A549 (cell line): ENCODE data around the gene TFCP2. TPM values are rescaled to one million over a fixed set of nuclear protein-coding genes. Genes with fewer than 3 reads are reported as not detected.

Experiments used
- ATAC-seq, 2 experiments: fragments of 200-7000 bp in 1 of 2; fragments of >200 bp in 1 of 2; cut with Nextera tagmentation in 1 of 2; cut with Tn5 transposase in 1 of 2; 3 replicates each; pipeline versions ENCODE4 v1.8.0 to v1.9.1; 2018 to 2020; ENCODE audit warnings: mild to moderate bottlenecking in 1 of 2, moderate library complexity in 1 of 2
- CTCF ChIA-PET: fragments of 300-600 bp; sonication (Branson Sonifier 250); formaldehyde crosslinking; extraction: SDS; loops from one replicate; lab custom pipeline; 2021; ENCODE audit warnings: antibody characterized with exemption, inconsistent platforms; lab: Yijun Ruan, JAX
- POLR2A ChIA-PET: fragments of 350-600 bp; formaldehyde crosslinking; extraction: SDS; loops from one replicate; lab custom pipeline; 2021; ENCODE audit warnings: antibody characterized with exemption, inconsistent platforms; lab: Yijun Ruan, JAX
- DNase-seq, 2 experiments: peaks; one replicate each; pipeline versions ENCODE4 v3.0.0 to v3.0.0-alpha.2; 2011 to 2016; ENCODE audit warnings: low read depth in 1 of 2, low spot score in 1 of 2
- FAIRE-seq: peaks from 2 replicates; lab custom pipeline; 2011; peaks lifted over from hg19 to GRCh38; lab: Jason Lieb, UNC
- H3K27ac ChIP-seq, 2 experiments: fragments of >200 bp; sonication (Bioruptor Twin); formaldehyde crosslinking; 3 replicates each; pipeline ENCODE4 v1.5.1; 2016 to 2017
- H3K4me1 ChIP-seq: fragments of >200 bp; sonication (Bioruptor Twin); formaldehyde crosslinking; 3 replicates; pipeline ENCODE4 v1.6.1; 2016
- H3K4me2 ChIP-seq: fragments of >200 bp; sonication (Bioruptor Twin); formaldehyde crosslinking; 3 replicates; pipeline ENCODE4 v1.6.1; 2016
- H3K4me3 ChIP-seq: fragments of >200 bp; sonication (Bioruptor Twin); formaldehyde crosslinking; 3 replicates; pipeline ENCODE4 v1.5.1; 2016
- H3K9me3 ChIP-seq: fragments of >200 bp; sonication (Bioruptor Twin); formaldehyde crosslinking; 3 replicates; pipeline ENCODE4 v1.6.1; 2016
- BHLHE40 ChIP-seq: IDR thresholded peaks from 2 replicates; pipeline ENCODE4 v1.6.1; 2012; ENCODE audit warnings: low read depth, low read length, inconsistent platforms
- CBX2 ChIP-seq: fragments of 200-600 bp; sonication (generic); IDR thresholded peaks from 2 replicates; pipeline ENCODE4 v1.6.1; 2016; ENCODE audit warnings: low read depth, mild to moderate bottlenecking, borderline replicate concordance
- CBX8 ChIP-seq: fragments of 200-600 bp; sonication (generic); IDR thresholded peaks from 2 replicates; pipeline ENCODE4 v1.6.1; 2016
- CHD4 ChIP-seq: fragments of 200-600 bp; sonication (generic); IDR thresholded peaks from 2 replicates; pipeline ENCODE4 v1.6.1; 2016; ENCODE audit warnings: antibody characterized with exemption, mild to moderate bottlenecking, borderline replicate concordance
- EHMT2 ChIP-seq: fragments of 200-600 bp; sonication (generic); IDR thresholded peaks from 2 replicates; pipeline ENCODE4 v1.6.1; 2016; ENCODE audit warnings: antibody characterized with exemption, low read depth, mild to moderate bottlenecking, moderate library complexity
- ESRRA ChIP-seq: fragments of 150-350 bp; IDR thresholded peaks from 2 replicates; pipeline ENCODE4 v1.6.1; 2014; ENCODE audit warnings: mild to moderate bottlenecking, low read length, borderline replicate concordance
- FOSL2 ChIP-seq, 2 experiments: fragments of 450-650 bp in 1 of 2; fragments of >200 bp in 1 of 2; sonication (Bioruptor Twin) in 1 of 2; formaldehyde crosslinking; IDR thresholded peaks; 2 replicates each; pipeline versions ENCODE4 v1.5.0 to v1.6.1; 2016 to 2020; ENCODE audit warnings: mild to moderate bottlenecking in 1 of 2, moderate library complexity in 1 of 2
- HEYL ChIP-seq: fragments of 250-450 bp; sonication (Bioruptor Pico); IDR thresholded peaks from 2 replicates; pipeline ENCODE4 v1.8.0; 2021; ENCODE audit warnings: mild to moderate bottlenecking, moderate library complexity
- MAFK ChIP-seq: fragments of 450-650 bp; IDR thresholded peaks from 2 replicates; pipeline ENCODE4 v1.6.1; 2014; ENCODE audit not compliant: partially characterized antibody
- NFE2L2 ChIP-seq: fragments of 150-350 bp; conservative IDR thresholded peaks from 2 replicates; pipeline ENCODE4 v1.6.1; 2014; ENCODE audit warnings: low read length
- NPAS2 ChIP-seq: fragments of 250-450 bp; sonication (Bioruptor Pico); IDR thresholded peaks from 2 replicates; pipeline ENCODE4 v1.8.0; 2022; ENCODE audit warnings: mild to moderate bottlenecking, moderate library complexity, borderline replicate concordance
- RARB ChIP-seq: fragments of 250-450 bp; sonication (Bioruptor Pico); IDR thresholded peaks from 2 replicates; pipeline ENCODE4 v1.8.0; 2021; ENCODE audit warnings: mild to moderate bottlenecking, moderate library complexity
- ZC3H11A ChIP-seq: fragments of 450-650 bp; IDR thresholded peaks from 2 replicates; pipeline ENCODE4 v1.6.1; 2014; ENCODE audit warnings: antibody characterized with exemption, mild to moderate bottlenecking
- ZFP36 ChIP-seq: fragments of 450-650 bp; IDR thresholded peaks from 2 replicates; pipeline ENCODE4 v1.6.1; 2014; ENCODE audit warnings: borderline replicate concordance; ENCODE audit not compliant: partially characterized antibody
- ZNF302 ChIP-seq: fragments of 250-450 bp; sonication (Bioruptor Pico); IDR thresholded peaks from 2 replicates; pipeline ENCODE4 v1.9.0; 2021; ENCODE audit warnings: inconsistent platforms, mild to moderate bottlenecking, moderate library complexity
- WGBS: methylation state at CpG from one replicate; pipeline ENCODE4 v1.1.6; 2017; ENCODE audit errors: missing lambda C conversion rate; 5-methylcytosine and 5-hydroxymethylcytosine counted together
- polyA plus RNA-seq, 4 experiments: library from polyadenylated mRNA; depleted of rRNA in 3 of 4; stranded (reverse); fragments of >200 nt; fragmentation: RNase III in 1 of 4; extraction: RNeasy Plus Mini Kit Qiagen cat#74134 plus additional on column Dnase treatment in 1 of 4; gene quantifications; 2 replicates in 3 of 4; 3 replicates in 1 of 4; pipeline ENCODE4 v1.2.3, GENCODE V29; 2011 to 2017
- TF ChIP-seq, protein P1 (sequence below): fragments of >200 bp; sonication (Bioruptor Twin); formaldehyde crosslinking; IDR thresholded peaks from 3 replicates; pipeline ENCODE4 v1.6.1; 2016
- TF ChIP-seq, protein P2 (sequence below): fragments of 450-650 bp; IDR thresholded peaks from 2 replicates; pipeline ENCODE4 v1.6.1; 2014; ENCODE audit warnings: antibody characterized with exemption
- TF ChIP-seq, protein P3 (sequence below): IDR thresholded peaks from 2 replicates; pipeline ENCODE4 v1.6.1; 2012
- TF ChIP-seq, protein P4 (sequence below): fragments of 250-450 bp; sonication (Bioruptor Pico); IDR thresholded peaks from 2 replicates; pipeline ENCODE4 v1.5.0; 2020; ENCODE audit warnings: low read depth, mild to moderate bottlenecking, moderate library complexity

TFCP2 gene
- polyA plus RNA-seq, 2 of the 4 experiments (the other 2 are of a cell fraction): 18.7 to 39.8 TPM

DNA sequence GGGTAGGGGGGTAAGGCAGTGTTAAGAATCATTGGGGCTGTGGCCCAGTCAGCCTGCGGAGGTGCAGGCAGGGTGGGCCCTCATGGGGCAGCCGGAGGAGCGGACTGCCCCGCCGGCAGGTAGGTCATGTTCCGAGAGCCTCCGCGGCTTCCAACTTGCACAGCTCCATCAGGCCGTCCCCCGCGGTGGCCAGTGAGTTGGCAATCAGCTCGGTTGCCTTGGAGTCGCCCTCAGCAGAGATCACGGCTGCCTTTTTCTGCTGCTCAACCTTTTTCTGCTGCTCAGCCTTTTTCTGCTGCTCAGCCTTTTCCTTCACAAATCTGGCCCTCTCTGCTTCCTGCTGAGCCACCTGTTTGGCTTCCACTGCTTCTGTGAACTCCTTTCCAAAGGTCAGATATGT is 48.4 kb downstream of the TFCP2 start:
- no peaks in the 10 kb centered on the region for H3K9me3 ChIP-seq
- POLR2A ChIA-PET: no interaction called here
- no peak for ATAC-seq

DNA sequence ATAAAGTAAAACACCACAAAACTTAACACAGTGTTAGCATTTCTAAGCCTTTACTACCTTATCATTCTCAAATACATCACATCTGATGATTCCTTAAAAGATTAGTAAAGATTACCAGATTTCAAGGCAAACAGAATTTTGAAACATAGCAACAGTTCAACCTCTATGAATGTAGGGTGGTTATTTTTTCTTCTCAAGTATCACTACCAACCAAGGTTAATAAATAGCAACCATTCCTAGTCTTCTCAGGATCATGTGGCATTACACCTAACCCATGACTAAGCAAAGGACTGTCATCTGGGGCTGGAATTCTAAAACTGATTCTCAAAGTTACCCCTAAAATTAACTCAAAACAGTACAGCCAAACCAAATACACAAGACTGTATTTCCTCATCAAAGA is 50.1 kb downstream of the TFCP2 start:
- DNase-seq (peak; percentile 18 to 33), FAIRE-seq (no peak), ATAC-seq (peak; percentile 50 to 62; a peak in 4 of 6 replicates)
- Histone ChIP-seq H3K27ac (no peak overlapping the region; a peak in 2 of 6 replicates), H3K4me3 (no peak overlapping the region), H3K4me2 (peak overlapping the region; percentile 27), H3K9me3 (no peaks in the 10 kb centered on the region), H3K4me1 (peaks cover 12% of the 10 kb centered on the region)
- ChIA-PET POLR2A (no interaction called here), CTCF (no interaction called here)
- TF ChIP-seq ZFP36 (no peak), CHD4 (no peak), ZC3H11A (no peak), BHLHE40 (no peak)
- TF ChIP-seq, protein P1, sequence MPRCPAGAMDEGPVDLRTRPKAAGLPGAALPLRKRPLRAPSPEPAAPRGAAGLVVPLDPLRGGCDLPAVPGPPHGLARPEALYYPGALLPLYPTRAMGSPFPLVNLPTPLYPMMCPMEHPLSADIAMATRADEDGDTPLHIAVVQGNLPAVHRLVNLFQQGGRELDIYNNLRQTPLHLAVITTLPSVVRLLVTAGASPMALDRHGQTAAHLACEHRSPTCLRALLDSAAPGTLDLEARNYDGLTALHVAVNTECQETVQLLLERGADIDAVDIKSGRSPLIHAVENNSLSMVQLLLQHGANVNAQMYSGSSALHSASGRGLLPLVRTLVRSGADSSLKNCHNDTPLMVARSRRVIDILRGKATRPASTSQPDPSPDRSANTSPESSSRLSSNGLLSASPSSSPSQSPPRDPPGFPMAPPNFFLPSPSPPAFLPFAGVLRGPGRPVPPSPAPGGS: no peak
- TF ChIP-seq, protein P2, sequence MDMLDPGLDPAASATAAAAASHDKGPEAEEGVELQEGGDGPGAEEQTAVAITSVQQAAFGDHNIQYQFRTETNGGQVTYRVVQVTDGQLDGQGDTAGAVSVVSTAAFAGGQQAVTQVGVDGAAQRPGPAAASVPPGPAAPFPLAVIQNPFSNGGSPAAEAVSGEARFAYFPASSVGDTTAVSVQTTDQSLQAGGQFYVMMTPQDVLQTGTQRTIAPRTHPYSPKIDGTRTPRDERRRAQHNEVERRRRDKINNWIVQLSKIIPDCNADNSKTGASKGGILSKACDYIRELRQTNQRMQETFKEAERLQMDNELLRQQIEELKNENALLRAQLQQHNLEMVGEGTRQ: no peak
- TF ChIP-seq, protein P3, sequence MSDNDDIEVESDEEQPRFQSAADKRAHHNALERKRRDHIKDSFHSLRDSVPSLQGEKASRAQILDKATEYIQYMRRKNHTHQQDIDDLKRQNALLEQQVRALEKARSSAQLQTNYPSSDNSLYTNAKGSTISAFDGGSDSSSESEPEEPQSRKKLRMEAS: no peak

More for the DNA sequence above, 48.4 kb downstream of the TFCP2 start:
- no peak for TF ChIP-seq HEYL (CRISPR knock-in tag)
- TF ChIP-seq CBX2: no peak
- TF ChIP-seq, protein P4, sequence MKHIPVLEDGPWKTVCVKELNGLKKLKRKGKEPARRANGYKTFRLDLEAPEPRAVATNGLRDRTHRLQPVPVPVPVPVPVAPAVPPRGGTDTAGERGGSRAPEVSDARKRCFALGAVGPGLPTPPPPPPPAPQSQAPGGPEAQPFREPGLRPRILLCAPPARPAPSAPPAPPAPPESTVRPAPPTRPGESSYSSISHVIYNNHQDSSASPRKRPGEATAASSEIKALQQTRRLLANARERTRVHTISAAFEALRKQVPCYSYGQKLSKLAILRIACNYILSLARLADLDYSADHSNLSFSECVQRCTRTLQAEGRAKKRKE (CRISPR knock-in tag): no peak
- TF ChIP-seq CHD4: no peak
- no peak for TF ChIP-seq EHMT2
- TF ChIP-seq RARB: no peak
- no peak for TF ChIP-seq NFE2L2
- no peak for TF ChIP-seq MAFK
- TF ChIP-seq, all 56 proteins: peak for 0
- FAIRE-seq (no peak), DNase-seq (no peak)
- Histone ChIP-seq H3K4me3 (no peak overlapping the region), H3K27ac (no peak overlapping the region), H3K4me1 (peaks cover 12% of the 10 kb centered on the region), H3K4me2 (no peak overlapping the region)
- CTCF ChIA-PET: interaction anchor here (0.7 to 0.9 kb wide), 2 partner anchors 12 to 30 kb away, joined by 3 read pairs; no protein-coding TSS in a partner anchor
- WGBS: 97% methylated on average over 14 of the region's 14 CpGs

DNA sequence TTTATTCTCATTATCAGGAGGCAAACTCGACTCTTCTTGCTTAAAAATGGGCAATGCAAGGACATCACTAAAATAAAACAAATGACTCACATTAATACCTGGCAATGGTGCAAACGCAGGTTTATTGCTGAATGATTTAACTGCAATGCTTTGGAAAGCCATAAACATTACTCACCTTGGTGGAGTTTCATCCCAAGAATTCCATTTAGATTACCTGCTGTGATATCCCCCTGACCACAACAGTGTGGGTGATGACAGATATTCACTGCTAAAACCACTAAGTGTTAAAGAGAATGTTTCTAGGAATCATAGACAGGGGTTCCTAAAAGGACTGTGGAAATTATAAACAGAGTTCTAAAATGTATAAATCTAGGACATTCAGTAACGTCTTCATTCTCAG is 54.2 kb downstream of the TFCP2 start:
- FAIRE-seq: no peak
- no peak for DNase-seq
- ChIA-PET POLR2A (no interaction called here), CTCF (no interaction called here)
- no peak for ATAC-seq
- Histone ChIP-seq H3K4me3 (no peak overlapping the region), H3K27ac (no peak overlapping the region), H3K4me2 (no peak overlapping the region), H3K9me3 (no peaks in the 10 kb centered on the region), H3K4me1 (peaks cover 12% of the 10 kb centered on the region)
- TF ChIP-seq NPAS2 (CRISPR knock-in tag): no peak
- TF ChIP-seq CBX8: no peak
- TF ChIP-seq ESRRA: no peak
- no peak for TF ChIP-seq FOSL2 (IDR thresholded peaks at IDR 0.05)
- TF ChIP-seq FOSL2 (CRISPR knock-in tag; IDR thresholded peaks at IDR 0.05): peak; percentile 29
- TF ChIP-seq ZNF302 (CRISPR knock-in tag): no peak
- WGBS: 77% methylated on average over 3 of the region's 3 CpGs
